Coronary artery (tissue), 2 donors: ENCODE data around the gene BRMS1L.
A peak's percentile ranks its signal among the peaks of the same experiment; 100 is the strongest.
"Not testable (repeated sequence)": the region's sequence is repeated elsewhere in the genome, so short reads cannot be mapped to it uniquely, and the experiment has no call there.

Source experiments
- DNase-seq: peaks from one replicate; pipeline ENCODE4 v3.0.0-alpha.2; 2017; ENCODE audit warnings: low spot score
- H3K27ac ChIP-seq, 2 donors: fragments of 200-600 bp; sonication (generic); one replicate each; pipeline ENCODE4 v1.5.1; 2016 to 2019
- H3K4me3 ChIP-seq: fragments of 200-600 bp; sonication (generic); 2 replicates; pipeline ENCODE4 v1.5.1; 2016; ENCODE audit warnings: mild to moderate bottlenecking, moderate library complexity
- TF ChIP-seq, protein P1 (sequence below): fragments of 200-600 bp; sonication (generic); IDR thresholded peaks from one replicate; pipeline ENCODE4 v1.5.1; 2019; ENCODE audit warnings: antibody characterized with exemption

Gene BRMS1L

DNA sequence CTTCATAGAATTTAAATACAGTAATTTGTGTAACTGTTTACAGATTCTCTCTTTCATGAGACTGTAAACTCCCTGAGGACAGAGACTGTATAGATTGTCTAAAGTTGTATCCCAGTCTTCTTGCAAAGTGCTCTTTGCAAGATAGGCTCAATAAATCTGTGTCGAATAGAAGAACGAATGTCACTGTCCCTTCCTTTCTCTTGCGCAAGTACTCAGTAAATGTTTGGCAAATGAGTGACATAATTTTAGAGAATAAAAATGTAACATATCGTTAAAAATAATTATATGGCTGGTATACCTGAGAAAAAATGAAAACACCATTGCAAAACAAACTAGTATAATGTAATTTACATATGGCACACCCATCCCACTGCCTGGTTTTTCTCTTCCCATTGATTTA lies 15.2 kb upstream of the BRMS1L start:
- Histone ChIP-seq H3K4me3 (no peak overlapping the region), H3K27ac (no peak overlapping the region)
- DNase-seq = no peak
- TF ChIP-seq, protein P1, sequence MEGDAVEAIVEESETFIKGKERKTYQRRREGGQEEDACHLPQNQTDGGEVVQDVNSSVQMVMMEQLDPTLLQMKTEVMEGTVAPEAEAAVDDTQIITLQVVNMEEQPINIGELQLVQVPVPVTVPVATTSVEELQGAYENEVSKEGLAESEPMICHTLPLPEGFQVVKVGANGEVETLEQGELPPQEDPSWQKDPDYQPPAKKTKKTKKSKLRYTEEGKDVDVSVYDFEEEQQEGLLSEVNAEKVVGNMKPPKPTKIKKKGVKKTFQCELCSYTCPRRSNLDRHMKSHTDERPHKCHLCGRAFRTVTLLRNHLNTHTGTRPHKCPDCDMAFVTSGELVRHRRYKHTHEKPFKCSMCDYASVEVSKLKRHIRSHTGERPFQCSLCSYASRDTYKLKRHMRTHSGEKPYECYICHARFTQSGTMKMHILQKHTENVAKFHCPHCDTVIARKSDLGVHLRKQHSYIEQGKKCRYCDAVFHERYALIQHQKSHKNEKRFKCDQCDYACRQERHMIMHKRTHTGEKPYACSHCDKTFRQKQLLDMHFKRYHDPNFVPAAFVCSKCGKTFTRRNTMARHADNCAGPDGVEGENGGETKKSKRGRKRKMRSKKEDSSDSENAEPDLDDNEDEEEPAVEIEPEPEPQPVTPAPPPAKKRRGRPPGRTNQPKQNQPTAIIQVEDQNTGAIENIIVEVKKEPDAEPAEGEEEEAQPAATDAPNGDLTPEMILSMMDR = no peak

DNA sequence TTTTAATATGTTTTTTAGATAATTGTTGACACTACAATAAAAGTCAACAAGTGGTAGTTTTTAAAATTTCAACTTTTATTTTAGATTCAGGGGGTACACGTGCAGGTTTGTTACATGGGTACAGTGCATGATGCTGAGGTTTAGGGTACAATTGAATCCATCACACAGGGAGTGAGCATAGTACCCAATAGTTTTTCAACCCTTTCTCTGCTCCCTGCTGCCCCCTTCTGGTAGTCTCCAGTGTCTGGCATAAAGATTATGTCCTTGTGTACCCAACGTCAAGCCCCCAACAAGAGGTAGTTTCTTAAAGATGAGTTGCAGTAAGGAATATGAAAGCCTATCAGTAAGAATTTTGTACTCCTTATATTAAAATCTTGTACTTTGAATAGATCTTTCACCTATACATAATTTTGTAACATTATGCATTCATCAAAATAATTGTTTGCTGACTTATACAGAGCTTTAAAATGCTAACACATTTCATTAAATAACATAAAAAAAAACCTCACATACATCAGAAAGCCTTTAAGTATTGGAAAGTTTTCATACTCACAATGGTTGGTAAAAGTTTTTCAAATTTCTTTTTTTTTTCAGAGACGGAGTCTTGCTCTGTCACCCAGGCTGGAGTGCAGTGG lies 11.7 kb upstream of the BRMS1L start:
- Histone ChIP-seq H3K4me3 (no peak overlapping the region), H3K27ac (no peak overlapping the region)
- DNase-seq = no peak
- TF ChIP-seq, protein P1 = no peak

DNA sequence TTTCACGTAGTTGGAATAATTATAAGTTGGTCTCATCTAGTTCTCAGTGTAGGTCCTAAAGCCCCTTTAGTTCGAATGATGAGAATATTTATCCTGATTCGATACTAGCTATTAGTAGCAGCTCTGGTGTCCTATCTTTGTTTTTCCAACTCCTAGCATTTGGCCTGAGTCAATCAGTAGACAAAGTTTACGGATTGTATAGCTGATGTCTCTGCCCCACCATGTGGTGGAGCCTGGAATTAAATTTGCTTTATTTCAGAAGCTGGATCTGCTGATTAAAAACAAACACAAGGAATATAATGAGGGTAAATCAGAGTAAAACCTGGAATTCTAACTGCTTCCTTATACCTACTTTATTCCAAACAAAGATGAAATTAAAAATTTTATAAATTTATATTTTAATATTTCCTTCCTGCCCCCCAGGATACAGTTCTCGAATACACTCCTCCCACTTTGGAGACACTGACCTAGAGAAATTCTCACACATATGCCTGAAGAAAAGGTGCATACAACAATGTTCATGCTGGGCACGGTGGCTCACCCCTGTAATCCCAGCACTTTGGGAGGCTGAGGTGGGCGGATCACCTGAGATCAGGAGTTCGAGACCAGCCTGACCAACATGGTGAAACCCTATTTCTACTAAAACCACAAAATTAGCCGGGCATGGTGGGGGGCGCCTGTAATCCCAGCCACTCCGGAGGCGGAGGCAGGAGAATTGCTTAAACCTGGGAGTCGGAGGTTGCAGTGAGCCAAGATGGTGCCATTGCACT lies 7.6 kb upstream of the BRMS1L start:
- H3K4me3 ChIP-seq = no peak overlapping the region
- no peak for DNase-seq
- TF ChIP-seq, protein P1 = peak; percentile 24
- no peak overlapping the region for H3K27ac ChIP-seq

DNA sequence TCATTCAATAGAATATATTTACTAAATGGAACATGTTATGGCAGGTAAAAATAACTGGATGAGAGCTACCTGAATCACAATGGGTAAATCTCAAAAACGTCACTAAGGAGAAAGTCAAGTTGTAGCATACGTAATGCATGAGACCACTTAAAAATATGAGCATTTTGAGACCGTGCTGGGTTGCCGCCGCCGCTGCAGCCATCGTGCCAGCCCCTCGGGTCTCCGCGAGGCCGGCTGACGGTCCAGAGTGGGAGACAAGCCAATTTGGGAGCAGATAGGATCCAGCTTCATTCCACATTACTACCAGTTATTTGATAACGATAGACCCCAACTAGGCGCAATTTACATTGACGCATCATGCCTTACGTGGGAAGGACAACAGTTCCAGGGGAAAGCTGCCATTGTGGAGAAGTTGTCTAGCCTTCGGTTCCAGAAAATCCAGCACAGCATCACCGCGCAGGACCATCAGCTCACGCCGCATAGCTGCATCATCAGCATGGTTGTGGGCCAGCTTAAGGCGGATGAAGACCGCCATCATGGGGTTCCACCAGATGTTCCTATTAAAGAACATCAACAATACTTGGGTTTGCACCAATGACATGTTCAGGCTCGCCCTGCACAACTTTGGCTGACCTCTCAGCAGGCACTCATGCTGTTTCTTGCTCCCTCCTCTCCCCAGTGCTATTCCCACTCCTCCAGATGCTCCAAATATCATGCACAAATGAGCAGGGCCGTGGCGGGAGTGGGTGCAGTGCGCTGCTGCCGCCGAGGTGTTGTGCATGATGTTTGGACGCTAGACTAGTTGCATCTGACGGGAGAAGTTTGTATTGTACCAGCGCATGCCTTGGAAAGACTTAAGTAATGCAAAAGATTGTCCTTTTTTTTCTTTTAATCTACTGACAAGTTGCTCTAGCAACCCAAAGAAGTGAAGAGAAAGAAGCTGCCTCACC lies 6.3 kb upstream of the BRMS1L start:
- Histone ChIP-seq H3K27ac (no peak overlapping the region), H3K4me3 (no peak overlapping the region)
- DNase-seq = no peak
- TF ChIP-seq, protein P1 = no peak

DNA sequence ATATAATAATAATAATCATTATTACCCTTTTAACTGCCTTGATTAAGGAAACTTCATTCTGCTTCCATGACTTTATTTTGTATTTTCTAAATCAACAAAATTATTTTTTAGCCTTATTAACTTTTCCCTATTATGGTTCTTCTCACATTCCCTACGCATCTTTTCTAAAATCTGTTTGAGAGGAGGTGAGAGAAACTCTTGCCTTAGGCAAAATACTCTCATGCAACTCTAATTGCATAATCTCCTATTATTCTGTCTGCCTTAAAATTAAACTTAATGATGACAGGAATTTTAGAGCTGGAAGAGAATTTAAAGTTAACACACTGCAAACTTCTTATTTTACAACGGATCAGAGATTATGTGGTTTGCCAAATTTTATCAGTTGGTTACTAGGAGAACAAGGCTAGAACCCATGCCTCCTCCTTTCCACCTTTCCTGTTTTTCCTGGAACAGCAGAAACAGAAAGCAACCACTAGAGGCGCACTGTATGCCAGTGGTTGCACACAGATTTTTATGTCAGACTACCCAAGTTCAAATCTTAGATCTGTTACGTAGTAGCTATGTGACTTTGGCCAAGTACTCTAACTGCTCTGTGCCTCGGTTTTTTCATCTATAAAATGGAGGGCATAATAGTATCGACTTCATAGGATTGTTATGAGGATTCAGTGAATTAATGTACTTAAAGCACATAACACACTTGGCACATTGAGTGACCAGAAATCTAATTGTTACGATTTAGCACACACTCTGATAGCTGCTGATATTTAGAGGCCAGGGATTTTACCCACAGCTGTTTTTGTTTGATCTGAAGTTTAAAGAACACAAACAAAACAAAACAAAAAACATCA lies 4.3 kb upstream of the BRMS1L start:
- H3K4me3 ChIP-seq = no peak overlapping the region
- no peak for DNase-seq
- no peak overlapping the region for H3K27ac ChIP-seq
- TF ChIP-seq, protein P1 = peak; percentile 33

DNA sequence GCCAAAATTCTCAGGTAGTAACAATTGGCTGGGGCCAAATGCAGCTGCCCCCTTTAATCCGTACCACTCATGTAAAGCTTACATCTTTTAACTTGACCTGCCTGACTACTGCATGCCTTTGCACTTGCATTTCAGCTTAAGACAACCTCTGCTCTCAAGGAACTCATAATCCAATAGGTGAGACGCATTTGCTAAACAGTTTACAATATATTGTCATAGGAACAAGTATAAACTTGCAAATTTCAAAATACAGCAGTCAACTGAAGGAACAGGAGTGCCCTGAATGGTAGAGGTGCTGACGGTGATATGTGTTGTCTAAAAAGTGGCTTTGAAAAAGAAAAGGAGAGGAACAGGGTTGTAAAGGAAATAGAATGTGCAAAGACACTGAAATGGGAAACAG lies 3.6 kb upstream of the BRMS1L start:
- no peak for DNase-seq
- H3K4me3 ChIP-seq = no peak overlapping the region
- no peak overlapping the region for H3K27ac ChIP-seq
- TF ChIP-seq, protein P1 = no peak

DNA sequence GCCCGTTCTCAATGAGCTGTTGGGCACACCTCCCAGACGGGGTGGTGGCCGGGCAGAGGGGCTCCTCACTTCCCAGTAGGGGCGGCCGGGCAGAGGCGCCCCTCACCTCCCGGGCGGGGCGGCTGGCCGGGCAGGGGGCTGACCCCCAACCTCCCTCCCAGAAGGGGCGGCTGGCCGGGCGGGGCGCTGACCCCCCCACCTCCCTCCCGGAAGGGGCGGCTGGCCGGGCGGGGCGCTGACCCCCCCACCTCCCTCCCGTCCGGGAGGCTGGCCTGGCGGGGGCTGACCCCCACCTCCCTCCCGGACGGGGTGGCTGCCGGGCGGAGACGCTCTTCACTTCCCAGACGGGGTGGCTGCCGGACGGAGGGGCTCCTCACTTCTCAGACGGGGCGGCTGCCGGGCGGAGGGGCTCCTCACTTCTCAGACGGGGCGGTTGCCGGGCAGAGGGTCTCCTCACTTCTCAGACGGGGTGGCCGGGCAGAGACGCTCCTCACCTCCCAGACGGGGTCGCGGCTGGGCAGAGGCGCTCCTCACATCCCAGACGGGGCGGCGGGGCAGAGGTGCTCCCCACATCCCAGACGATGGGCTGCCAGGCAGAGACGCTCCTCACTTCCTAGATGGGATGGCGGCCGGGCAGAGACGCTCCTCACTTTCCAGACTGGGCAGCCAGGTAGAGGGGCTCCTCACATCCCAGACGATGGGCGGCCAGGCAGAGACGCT lies 1.5 kb upstream of the BRMS1L start:
- not testable (repeated sequence) for H3K27ac ChIP-seq, DNase-seq
- peak overlapping the region; percentile 80 for H3K4me3 ChIP-seq
